HCT116 (cell line): Measurements from ENCODE around the gene ANKRD37. TPM values are rescaled to one million over a fixed set of nuclear protein-coding genes. Genes with fewer than 3 reads are reported as not detected.

ENCODE experiments used
- ATAC-seq: fragments of 200-7000 bp; cut with Tn5 transposase; 2 replicates; pipeline ENCODE4 v1.9.1; 2020; ENCODE audit warnings: mild to moderate bottlenecking, moderate library complexity
- BruUV-seq: library from RNA; stranded (reverse); fragments of 400-500 nt; replicated peaks from 2 replicates; lab custom pipeline; 2021; lab: Mats Ljungman, UMichigan
- CTCF ChIA-PET: fragments of 300-600 bp; sonication (Branson Sonifier 250); formaldehyde crosslinking; loops from one replicate; lab custom pipeline; 2021; ENCODE audit warnings: antibody characterized with exemption; lab: Charles Lee
- POLR2A ChIA-PET: fragments of 300-600, 350-600 bp; sonication (Branson Sonifier 250); formaldehyde crosslinking; loops from one replicate; lab custom pipeline; 2021; ENCODE audit warnings: antibody characterized with exemption; lab: Charles Lee
- RAD21 ChIA-PET, 2 experiments: fragments of 300-600 bp; sonication (Branson Sonifier 250); formaldehyde crosslinking; loops; one replicate each; lab custom pipeline; 2023; ENCODE audit warnings: low total read pairs in 2 of 2; ENCODE audit not compliant: uncharacterized antibody in 2 of 2, unreplicated experiment in 2 of 2, low non-redundant PET in 1 of 2; lab: Charles Lee
- DNase-seq: peaks from one replicate; pipeline ENCODE4 v3.0.0-alpha.2; 2010; ENCODE audit warnings: low read depth, low spot score
- H2AFZ ChIP-seq: fragments of 200-600 bp; shearing (Covaris generic), sonication (generic); 2 replicates; pipeline ENCODE4 v1.6.1; 2017; ENCODE audit warnings: low read depth, mixed run types, mixed read lengths, antibody characterized with exemption, low read length; ENCODE audit not compliant: poor library complexity, severe bottlenecking
- H3K27ac ChIP-seq: 2 replicates; pipeline ENCODE4 v1.5.1; 2012; ENCODE audit warnings: low read depth, low read length
- H3K27me3 ChIP-seq: fragments of 200-600 bp; sonication (generic); 2 replicates; pipeline ENCODE4 v1.6.1; 2016; ENCODE audit warnings: mixed run types, low read length, mixed read lengths; ENCODE audit not compliant: insufficient read depth
- H3K36me3 ChIP-seq, 2 experiments: fragments of 200-500 bp in 1 of 2; fragments of 200-600 bp in 1 of 2; sonication (Bioruptor generic) in 1 of 2; sonication (generic) in 1 of 2; 2 replicates each; pipeline versions ENCODE4 v1.5.1 to v1.6.1; 2014 to 2016; ENCODE audit warnings: low read length in 2 of 2, inconsistent platforms in 1 of 2, mixed read lengths in 1 of 2, mixed run types in 1 of 2; ENCODE audit not compliant: insufficient read depth in 2 of 2, control insufficient read depth in 1 of 2
- H3K4me1 ChIP-seq, 2 experiments: fragments of 200-600 bp in 1 of 2; sonication (generic) in 1 of 2; 2 replicates each; pipeline versions ENCODE4 v1.5.1 to v1.6.1; 2012 to 2017; ENCODE audit warnings: low read length in 2 of 2, inconsistent platforms in 1 of 2, mild to moderate bottlenecking in 1 of 2, mixed read lengths in 1 of 2, mixed run types in 1 of 2, moderate library complexity in 1 of 2; ENCODE audit not compliant: insufficient read depth in 2 of 2, control insufficient read depth in 1 of 2
- H3K4me2 ChIP-seq: fragments of 200-600 bp; sonication (generic); 2 replicates; pipeline ENCODE4 v1.6.1; 2017; ENCODE audit warnings: mixed run types, low read length, mixed read lengths
- H3K4me3 ChIP-seq, 2 experiments: fragments of 200-600 bp in 1 of 2; sonication (generic) in 1 of 2; replicated peaks in 1 of 2; 2 replicates each; pipeline ENCODE4 v1.5.1; 2011 to 2016; ENCODE audit warnings: low read length in 2 of 2, control low read depth in 1 of 2, low read depth in 1 of 2, mild to moderate bottlenecking in 1 of 2, mixed read lengths in 1 of 2, mixed run types in 1 of 2
- H3K79me2 ChIP-seq: fragments of 200-600 bp; sonication (generic); 2 replicates; pipeline ENCODE4 v1.6.1; 2017; ENCODE audit warnings: mild to moderate bottlenecking, mixed run types, low read length, moderate library complexity, mixed read lengths; ENCODE audit not compliant: insufficient read depth
- H3K9ac ChIP-seq: fragments of 200-600 bp; sonication (generic); 2 replicates; pipeline ENCODE4 v1.6.1; 2016; ENCODE audit warnings: low read length, mixed read lengths
- H3K9me2 ChIP-seq: fragments of 200-600 bp; sonication (generic), shearing (Covaris generic); 2 replicates; pipeline ENCODE4 v1.6.1; 2017; ENCODE audit warnings: mixed run types, mild to moderate bottlenecking, moderate library complexity; ENCODE audit not compliant: insufficient read depth
- H3K9me3 ChIP-seq, 2 experiments: fragments of 200-500 bp in 1 of 2; fragments of 200-600 bp in 1 of 2; sonication (Bioruptor generic) in 1 of 2; sonication (generic) in 1 of 2; 2 replicates each; pipeline ENCODE4 v1.6.1; 2014 to 2017; ENCODE audit warnings: low read length in 2 of 2, mixed read lengths in 2 of 2, inconsistent platforms in 1 of 2, low read depth in 1 of 2, mild to moderate bottlenecking in 1 of 2, mixed run types in 1 of 2, moderate library complexity in 1 of 2; ENCODE audit not compliant: control insufficient read depth in 1 of 2, insufficient read depth in 1 of 2
- H4K20me1 ChIP-seq: fragments of 200-600 bp; sonication (generic), shearing (Covaris generic); 2 replicates; pipeline ENCODE4 v1.6.1; 2017; ENCODE audit warnings: mixed run types, mild to moderate bottlenecking, moderate library complexity; ENCODE audit not compliant: insufficient read depth
- CTCF ChIP-seq, 3 experiments: fragments of 200-600 bp in 1 of 3; sonication (generic) in 1 of 3; IDR thresholded peaks in 2 of 3; conservative IDR thresholded peaks in 1 of 3; 2 replicates each; pipeline ENCODE4 v1.5.1; 2012 to 2017; ENCODE audit warnings: low read depth in 2 of 3, low read length in 2 of 3, antibody characterized with exemption in 1 of 3, borderline replicate concordance in 1 of 3, control low read depth in 1 of 3, mild to moderate bottlenecking in 1 of 3, mixed read lengths in 1 of 3, mixed run types in 1 of 3, moderate library complexity in 1 of 3; ENCODE audit not compliant: insufficient read depth in 1 of 3
- EGR1 ChIP-seq: IDR thresholded peaks from 2 replicates; pipeline ENCODE4 v1.6.1; 2012; ENCODE audit warnings: low read depth
- ELF1 ChIP-seq: IDR thresholded peaks from 2 replicates; pipeline ENCODE4 v1.6.1; 2012; ENCODE audit warnings: low read depth, borderline replicate concordance
- EZH2 ChIP-seq: fragments of 200-600 bp; sonication (generic); IDR thresholded peaks from 2 replicates; pipeline ENCODE4 v1.6.1; 2017; ENCODE audit warnings: antibody characterized with exemption, mixed run types
- FOSL1 ChIP-seq: IDR thresholded peaks from 2 replicates; pipeline ENCODE4 v1.6.1; 2012; ENCODE audit warnings: low read depth
- RAD21 ChIP-seq: IDR thresholded peaks from 2 replicates; pipeline ENCODE4 v1.6.1; 2012; ENCODE audit warnings: low read depth, mild to moderate bottlenecking
- SP1 ChIP-seq: IDR thresholded peaks from 2 replicates; pipeline ENCODE4 v1.6.1; 2012; ENCODE audit warnings: low read depth
- SRF ChIP-seq: IDR thresholded peaks from 2 replicates; pipeline ENCODE4 v1.6.1; 2012; ENCODE audit warnings: low read depth
- TCF7L2 ChIP-seq: IDR thresholded peaks from 2 replicates; pipeline ENCODE4 v1.7.0; 2011; ENCODE audit warnings: borderline replicate concordance, inconsistent platforms; ENCODE audit not compliant: insufficient read depth, insufficient read length; ENCODE audit errors: extremely low read depth
- ZFX ChIP-seq: fragments of 450-650 bp; IDR thresholded peaks from 2 replicates; pipeline ENCODE4 v1.6.1; 2017
- intact Hi-C: fragments of 100-400 bp; cut with micrococcal nuclease; formaldehyde crosslinking; loops from 2 replicates; pipeline ENCODE4 v1.10.0; 2022
- total RNA-seq: library from RNA; stranded (reverse); gene quantifications from one replicate; pipeline ENCODE4 v1.2.1, GENCODE V29; 2021; ENCODE audit not compliant: unreplicated experiment
- TF ChIP-seq, protein P1 (sequence below): IDR thresholded peaks from 2 replicates; pipeline ENCODE4 v1.6.1; 2011; ENCODE audit warnings: mild to moderate bottlenecking, low read length, moderate library complexity; ENCODE audit not compliant: insufficient replicate concordance; ENCODE audit errors: extremely low read depth

ANKRD37 gene
- total RNA-seq, 1 experiment from 2014 or later, result 29.9 TPM

- H3K79me2 ChIP-seq, result no peaks in the 10 kb centered on the region
- H4K20me1 ChIP-seq, result no peaks in the 10 kb centered on the region
- CTCF ChIA-PET, result no interaction called here
- no peak for ATAC-seq
- H2AFZ ChIP-seq, result no peak overlapping the region
- H3K4me2 ChIP-seq, result no peak overlapping the region
- H3K9me2 ChIP-seq, result no peaks in the 10 kb centered on the region
- intact Hi-C loops, result no loop called here
- no peak for TF ChIP-seq SP1
- TF ChIP-seq, protein P1, sequence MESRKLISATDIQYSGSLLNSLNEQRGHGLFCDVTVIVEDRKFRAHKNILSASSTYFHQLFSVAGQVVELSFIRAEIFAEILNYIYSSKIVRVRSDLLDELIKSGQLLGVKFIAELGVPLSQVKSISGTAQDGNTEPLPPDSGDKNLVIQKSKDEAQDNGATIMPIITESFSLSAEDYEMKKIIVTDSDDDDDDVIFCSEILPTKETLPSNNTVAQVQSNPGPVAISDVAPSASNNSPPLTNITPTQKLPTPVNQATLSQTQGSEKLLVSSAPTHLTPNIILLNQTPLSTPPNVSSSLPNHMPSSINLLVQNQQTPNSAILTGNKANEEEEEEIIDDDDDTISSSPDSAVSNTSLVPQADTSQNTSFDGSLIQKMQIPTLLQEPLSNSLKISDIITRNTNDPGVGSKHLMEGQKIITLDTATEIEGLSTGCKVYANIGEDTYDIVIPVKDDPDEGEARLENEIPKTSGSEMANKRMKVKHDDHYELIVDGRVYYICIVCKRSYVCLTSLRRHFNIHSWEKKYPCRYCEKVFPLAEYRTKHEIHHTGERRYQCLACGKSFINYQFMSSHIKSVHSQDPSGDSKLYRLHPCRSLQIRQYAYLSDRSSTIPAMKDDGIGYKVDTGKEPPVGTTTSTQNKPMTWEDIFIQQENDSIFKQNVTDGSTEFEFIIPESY, result no peak
- TF ChIP-seq ELF1, result no peak
- no peak for TF ChIP-seq TCF7L2
- TF ChIP-seq EGR1, result no peak
- TF ChIP-seq FOSL1, result no peak
- TF ChIP-seq SRF, result no peak
- no peak for TF ChIP-seq RAD21
- no peak for TF ChIP-seq EZH2
- no peak for TF ChIP-seq CTCF (IDR thresholded peaks at IDR 0.05 in 2 of 3, conservative IDR thresholded peaks at IDR 0.05 in 1 of 3; ENCODE audit: borderline replicate concordance in 1 of 3, insufficient read depth in 1 of 3, low read depth in 2 of 3, low read length in 2 of 3)
- TF ChIP-seq ZFX, result no peak
- BruUV-seq, result no TSS peak
- H3K4me3 ChIP-seq, result no peak overlapping the region
- H3K4me1 ChIP-seq, result no peaks in the 10 kb centered on the region
- DNase-seq, result no peak
- H3K9me3 ChIP-seq, result no peaks in the 10 kb centered on the region
- H3K27ac ChIP-seq, result no peak overlapping the region
- H3K36me3 ChIP-seq, result no peaks in the 10 kb centered on the region; a peak in 1 of 4 replicates
- H3K9ac ChIP-seq, result no peak overlapping the region
- POLR2A ChIA-PET, result no interaction called here
- RAD21 ChIA-PET, result no interaction called here
- no peaks in the 10 kb centered on the region for H3K27me3 ChIP-seq
These were observed 26.2 kb upstream of the ANKRD37 start for GRCh38 chr4:185370268-185370949.
